ENCODE data around the gene OTOGL. TPM values are rescaled to one million over a fixed set of nuclear protein-coding genes. Genes with fewer than 3 reads are reported as not detected.
A peak's percentile ranks its signal among the peaks of the same experiment; 100 is the strongest.

Gene OTOGL
- total RNA-seq = under 1 TPM in 3 of 4 donors, not detected in 1; 0.21 to 0.60 (median 0.44) TPM

- Histone ChIP-seq H3K36me3 (no peaks in the 10 kb centered on the region), H3K27ac (no peak within 1 kb of the TSS), H3K4me1 (peaks cover 0 to 9% (median 3%) of the 10 kb centered on the region in 4 donors), H3K27me3 (no peaks in the 10 kb centered on the region), H3K9me3 (no peaks in the 10 kb centered on the region), H3K4me3 (no peak within 1 kb of the TSS)
- WGBS, 2 donors = 87 to 88% methylated on average over 2 of the region's 2 CpGs
- no peak for DNase-seq (ENCODE audit: low spot score in 2 of 2)
- no peak for TF ChIP-seq POLR2A (IDR thresholded peaks at IDR 0.05)
- no peak for TF ChIP-seq EP300 (IDR thresholded peaks at IDR 0.05)
- no peak for TF ChIP-seq CTCF (IDR thresholded peaks at IDR 0.05)
These were observed at the start of gene OTOGL for GRCh38 chr12:80099259-80099658. TSS of gene OTOGL (plus strand) at chr12:80099537. CDS start at chr12:80209432, 109,895 bp downstream.

GRCh38 chr12:80050236-80050635 is 49.1 kb upstream of the OTOGL start:
- Histone ChIP-seq H3K27me3 (no peaks in the 10 kb centered on the region), H3K27ac (no peak overlapping the region), H3K4me3 (no peak overlapping the region), H3K36me3 (no peaks in the 10 kb centered on the region), H3K4me1 (peaks cover 0 to 15% (median 2%) of the 10 kb centered on the region in 4 donors), H3K9me3 (no peaks in the 10 kb centered on the region)
- DNase-seq (ENCODE audit: low spot score in 2 of 2) = no peak
- WGBS, 2 donors = 80 to 82% methylated on average over 2 of the region's 2 CpGs
- no peak for TF ChIP-seq CTCF (IDR thresholded peaks at IDR 0.05)
- no peak for TF ChIP-seq EP300 (IDR thresholded peaks at IDR 0.05)

- peak; percentile 44 to 73 for DNase-seq (ENCODE audit: low spot score in 2 of 2)
- Histone ChIP-seq H3K27me3 (no peaks in the 10 kb centered on the region), H3K27ac (peak overlapping the region in 2 of 4 donors; percentile 57 to 64), H3K9me3 (no peaks in the 10 kb centered on the region), H3K4me1 (peaks cover 0 to 19% (median 2%) of the 10 kb centered on the region in 4 donors), H3K4me3 (no peak overlapping the region), H3K36me3 (no peaks in the 10 kb centered on the region)
- WGBS, 2 donors = 30 to 37% methylated on average over 6 of the region's 6 CpGs
- TF ChIP-seq CTCF (IDR thresholded peaks at IDR 0.05) (no peak), EP300 (IDR thresholded peaks at IDR 0.05) (peak in 1 of 2 donors; percentile 67)
These were observed 46.1 kb upstream of the OTOGL start for GRCh38 chr12:80053051-80053790.

- Histone ChIP-seq H3K9me3 (no peaks in the 10 kb centered on the region), H3K4me3 (no peak overlapping the region), H3K4me1 (peaks cover 0 to 19% (median 2%) of the 10 kb centered on the region in 4 donors), H3K27me3 (no peaks in the 10 kb centered on the region), H3K27ac (no peak overlapping the region), H3K36me3 (no peaks in the 10 kb centered on the region)
- DNase-seq (ENCODE audit: low spot score in 2 of 2) = no peak
- no peak for TF ChIP-seq CTCF (IDR thresholded peaks at IDR 0.05)
- TF ChIP-seq EP300 (IDR thresholded peaks at IDR 0.05) = no peak
- no peak for TF ChIP-seq POLR2A (IDR thresholded peaks at IDR 0.05)
- WGBS, 2 donors = 55 to 59% methylated on average over 4 of the region's 4 CpGs
These were observed 43.1 kb upstream of the OTOGL start for GRCh38 chr12:80056232-80056631.

GRCh38 chr12:80056845-80057244 is 42.5 kb upstream of the OTOGL start:
- peaks cover 0 to 19% (median 2%) of the 10 kb centered on the region in 4 donors for H3K4me1 ChIP-seq
- no peaks in the 10 kb centered on the region for H3K27me3 ChIP-seq
- no peak for DNase-seq (ENCODE audit: low spot score in 2 of 2)
- TF ChIP-seq EP300 (IDR thresholded peaks at IDR 0.05) = peak in 1 of 2 donors; percentile 28
- TF ChIP-seq POLR2A (IDR thresholded peaks at IDR 0.05) = no peak
- H3K9me3 ChIP-seq = no peaks in the 10 kb centered on the region
- H3K36me3 ChIP-seq = no peaks in the 10 kb centered on the region
- H3K27ac ChIP-seq = no peak overlapping the region
- H3K4me3 ChIP-seq = no peak overlapping the region

All from tibial nerve (tissue), 4 donors.